Activated T-cell treated with anti-CD3 and anti-CD28 coated beads, Interleukin-2, amount 50 U/mL, for 72 hours (primary cell): ENCODE data around the gene FERMT3. TPM values are rescaled to one million over a fixed set of nuclear protein-coding genes. Genes with fewer than 3 reads are reported as not detected.

Source experiments
- ATAC-seq, 2 donors: fragments of 150-1000 bp; cut with Tn5 transposase; replicated peaks in 1 of 2; 2 replicates each; pipeline ENCODE4 v1.10.0; 2021; ENCODE audit warnings: moderate library complexity in 2 of 2, mild to moderate bottlenecking in 1 of 2
- DNase-seq, 2 donors: peaks; one replicate each; pipeline ENCODE4 v3.0.0; 2021 to 2022; ENCODE audit warnings: mixed read lengths in 1 of 2
- H3K27ac Mint-ChIP-seq: one replicate; pipeline ENCODE4 v1.8.0; 2022; ENCODE audit warnings: mild to moderate bottlenecking, moderate library complexity, mixed read lengths
- H3K27me3 Mint-ChIP-seq: one replicate; pipeline ENCODE4 v1.8.0; 2022; ENCODE audit warnings: low read depth, mixed read lengths
- H3K36me3 Mint-ChIP-seq, 2 donors: one replicate each; pipeline ENCODE4 v1.8.0; 2022; ENCODE audit warnings: mixed read lengths in 2 of 2, mild to moderate bottlenecking in 1 of 2; ENCODE audit not compliant: insufficient read depth in 2 of 2
- H3K4me1 Mint-ChIP-seq: one replicate; pipeline ENCODE4 v1.8.0; 2022; ENCODE audit warnings: low read depth, mixed read lengths
- H3K4me3 Mint-ChIP-seq, 2 donors: one replicate each; pipeline ENCODE4 v1.8.0; 2022; ENCODE audit warnings: mild to moderate bottlenecking in 2 of 2, mixed read lengths in 2 of 2, moderate library complexity in 2 of 2
- H3K9me3 Mint-ChIP-seq, 2 donors: one replicate each; pipeline ENCODE4 v1.8.0; 2022; ENCODE audit warnings: mixed read lengths in 2 of 2
- total RNA-seq, 2 donors: library from RNA; stranded (reverse); gene quantifications; one replicate each; pipeline ENCODE4 v1.2.3, GENCODE V29; 2022

Gene FERMT3
- total RNA-seq, 2 donors from 2014 or later, result 158 to 164 TPM

GRCh38 chr11:64202992-64203391 lies 3.5 kb upstream of the FERMT3 start:
- H3K36me3 Mint-ChIP-seq, result peaks cover 14 to 34% of the 10 kb centered on the region in 2 donors
- H3K4me1 Mint-ChIP-seq, result peaks cover 35% of the 10 kb centered on the region
- H3K27ac Mint-ChIP-seq, result no peak overlapping the region
- no peak overlapping the region for H3K4me3 Mint-ChIP-seq
- no peaks in the 10 kb centered on the region for H3K27me3 Mint-ChIP-seq
- no peaks in the 10 kb centered on the region for H3K9me3 Mint-ChIP-seq
- no peak for ATAC-seq
- DNase-seq, result no peak

GRCh38 chr11:64203421-64204079 lies 3.0 kb upstream of the FERMT3 start:
- ATAC-seq, result no peak
- H3K27ac Mint-ChIP-seq, result no peak overlapping the region
- H3K4me1 Mint-ChIP-seq, result peaks cover 41% of the 10 kb centered on the region
- H3K4me3 Mint-ChIP-seq, result no peak overlapping the region
- DNase-seq, result no peak
- no peaks in the 10 kb centered on the region for H3K27me3 Mint-ChIP-seq
- peaks cover 14 to 34% of the 10 kb centered on the region in 2 donors for H3K36me3 Mint-ChIP-seq
- H3K9me3 Mint-ChIP-seq, result no peaks in the 10 kb centered on the region

DNA sequence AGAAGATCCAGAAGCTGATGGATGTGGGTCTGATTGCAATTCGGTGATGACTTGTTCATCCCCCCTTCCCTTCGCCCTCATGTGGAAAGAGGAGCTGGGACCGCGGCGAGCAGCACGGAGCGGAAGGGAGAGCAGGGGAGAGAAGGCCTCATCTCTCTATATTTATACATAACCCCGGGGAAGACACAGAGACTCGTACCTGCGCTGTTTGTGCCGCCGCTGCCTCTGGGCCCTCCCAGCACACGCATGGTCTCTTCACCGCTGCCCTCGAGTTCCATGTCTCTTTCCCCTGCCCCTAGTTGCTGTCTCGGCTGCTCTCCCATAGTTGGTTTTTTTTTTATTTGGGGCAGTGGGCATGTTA lies 2.5 kb upstream of the FERMT3 start:
- Mint-ChIP-seq H3K9me3 (no peaks in the 10 kb centered on the region), H3K27me3 (no peaks in the 10 kb centered on the region), H3K27ac (peak overlapping the region; percentile 93), H3K36me3 (peaks cover 15 to 35% of the 10 kb centered on the region in 2 donors), H3K4me1 (peaks cover 46% of the 10 kb centered on the region), H3K4me3 (no peak overlapping the region)
- ATAC-seq (no peak), DNase-seq (no peak)

- DNase-seq (peak; percentile 79 to 82), ATAC-seq (peak; percentile 27 to 31)
- no peaks in the 10 kb centered on the region for H3K27me3 Mint-ChIP-seq
- no peaks in the 10 kb centered on the region for H3K9me3 Mint-ChIP-seq
- H3K4me3 Mint-ChIP-seq, result peak overlapping the region; percentile 42 to 66
- H3K27ac Mint-ChIP-seq, result peak overlapping the region; percentile 93
- peaks cover 18 to 35% of the 10 kb centered on the region in 2 donors for H3K36me3 Mint-ChIP-seq
- peaks cover 47% of the 10 kb centered on the region for H3K4me1 Mint-ChIP-seq
Observed at GRCh38 chr11:64204464-64204989, 2.0 kb upstream of the FERMT3 start.

- Mint-ChIP-seq H3K36me3 (peaks cover 13 to 35% of the 10 kb centered on the region in 2 donors), H3K9me3 (no peaks in the 10 kb centered on the region), H3K27me3 (no peaks in the 10 kb centered on the region), H3K4me1 (peaks cover 65% of the 10 kb centered on the region), H3K4me3 (peak overlapping the region; percentile 94 to 97), H3K27ac (peak overlapping the region; percentile 97)
- DNase-seq, result peak; percentile 86 to 88
- peak; percentile 83 for ATAC-seq
Observed at GRCh38 chr11:64207256-64208085, 950 bp downstream of the FERMT3 start.

GRCh38 chr11:64208086-64208795 lies 1.7 kb downstream of the FERMT3 start:
- Mint-ChIP-seq H3K9me3 (no peaks in the 10 kb centered on the region), H3K4me1 (peaks cover 70% of the 10 kb centered on the region), H3K27me3 (no peaks in the 10 kb centered on the region), H3K27ac (peak overlapping the region; percentile 97), H3K36me3 (peaks cover 12 to 33% of the 10 kb centered on the region in 2 donors), H3K4me3 (peak overlapping the region; percentile 94 to 97)
- no peak for DNase-seq
- ATAC-seq, result no peak

GRCh38 chr11:64208796-64209562 lies 2.5 kb downstream of the FERMT3 start:
- DNase-seq, result no peak
- H3K27me3 Mint-ChIP-seq, result no peaks in the 10 kb centered on the region
- ATAC-seq, result no peak
- peaks cover 67% of the 10 kb centered on the region for H3K4me1 Mint-ChIP-seq
- no peaks in the 10 kb centered on the region for H3K9me3 Mint-ChIP-seq
- H3K4me3 Mint-ChIP-seq, result peak overlapping the region; percentile 94 to 97
- peak overlapping the region; percentile 81 for H3K27ac Mint-ChIP-seq
- H3K36me3 Mint-ChIP-seq, result peaks cover 11 to 28% of the 10 kb centered on the region in 2 donors

DNA sequence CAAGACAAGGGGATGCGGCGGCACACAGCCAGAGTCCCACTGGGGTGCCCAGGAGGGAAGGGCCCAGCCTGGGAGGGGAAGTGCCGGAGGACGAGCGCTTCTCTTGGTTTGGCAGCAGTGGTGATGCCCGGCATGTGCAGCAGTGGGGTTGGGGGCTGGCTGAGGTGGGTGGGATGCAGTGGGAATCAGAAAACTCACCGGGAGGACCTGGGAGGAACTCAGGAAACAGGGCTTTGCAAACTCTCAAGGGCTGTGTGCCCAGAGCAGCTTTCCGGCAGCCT lies 3.0 kb downstream of the FERMT3 start:
- Mint-ChIP-seq H3K36me3 (peaks cover 11 to 28% of the 10 kb centered on the region in 2 donors), H3K4me3 (peak overlapping the region in 1 of 2 donors; percentile 34), H3K9me3 (no peaks in the 10 kb centered on the region), H3K27me3 (no peaks in the 10 kb centered on the region), H3K4me1 (peaks cover 67% of the 10 kb centered on the region), H3K27ac (peak overlapping the region; percentile 81)
- DNase-seq (no peak), ATAC-seq (no peak)

DNA sequence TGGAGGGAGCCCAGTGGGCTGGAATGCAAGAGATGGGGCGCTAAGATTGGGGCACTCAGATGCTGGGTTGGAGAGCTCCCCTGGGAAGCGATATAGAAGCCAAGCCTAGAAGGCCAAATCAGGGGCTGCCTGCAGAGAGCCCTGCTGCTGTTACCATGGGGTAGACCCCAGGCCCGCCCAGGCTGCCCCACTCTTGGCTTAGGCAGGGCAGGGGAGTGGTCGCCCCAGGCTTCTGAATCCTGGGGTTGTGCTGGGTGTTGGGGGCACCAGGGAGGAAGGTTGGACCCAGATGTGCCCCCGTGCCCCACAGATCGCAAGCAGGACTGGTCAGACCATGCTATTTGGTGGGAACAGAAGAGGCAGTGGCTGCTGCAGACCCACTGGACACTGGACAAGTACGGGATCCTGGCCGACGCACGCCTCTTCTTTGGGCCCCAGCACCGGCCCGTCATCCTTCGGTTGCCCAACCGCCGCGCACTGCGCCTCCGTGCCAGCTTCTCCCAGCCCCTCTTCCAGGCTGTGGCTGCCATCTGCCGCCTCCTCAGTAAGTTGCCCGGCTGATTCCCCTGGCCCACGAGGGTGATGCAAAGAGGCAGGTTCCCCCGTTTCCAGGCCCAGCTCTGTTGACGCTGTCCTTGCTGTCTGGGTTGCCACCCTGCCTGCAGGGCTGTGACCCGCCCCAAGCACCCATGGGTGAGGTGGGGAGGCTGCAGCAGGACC lies 3.9 kb downstream of the FERMT3 start:
- ATAC-seq (no peak), DNase-seq (no peak)
- peaks cover 10 to 33% of the 10 kb centered on the region in 2 donors for H3K36me3 Mint-ChIP-seq

DNA sequence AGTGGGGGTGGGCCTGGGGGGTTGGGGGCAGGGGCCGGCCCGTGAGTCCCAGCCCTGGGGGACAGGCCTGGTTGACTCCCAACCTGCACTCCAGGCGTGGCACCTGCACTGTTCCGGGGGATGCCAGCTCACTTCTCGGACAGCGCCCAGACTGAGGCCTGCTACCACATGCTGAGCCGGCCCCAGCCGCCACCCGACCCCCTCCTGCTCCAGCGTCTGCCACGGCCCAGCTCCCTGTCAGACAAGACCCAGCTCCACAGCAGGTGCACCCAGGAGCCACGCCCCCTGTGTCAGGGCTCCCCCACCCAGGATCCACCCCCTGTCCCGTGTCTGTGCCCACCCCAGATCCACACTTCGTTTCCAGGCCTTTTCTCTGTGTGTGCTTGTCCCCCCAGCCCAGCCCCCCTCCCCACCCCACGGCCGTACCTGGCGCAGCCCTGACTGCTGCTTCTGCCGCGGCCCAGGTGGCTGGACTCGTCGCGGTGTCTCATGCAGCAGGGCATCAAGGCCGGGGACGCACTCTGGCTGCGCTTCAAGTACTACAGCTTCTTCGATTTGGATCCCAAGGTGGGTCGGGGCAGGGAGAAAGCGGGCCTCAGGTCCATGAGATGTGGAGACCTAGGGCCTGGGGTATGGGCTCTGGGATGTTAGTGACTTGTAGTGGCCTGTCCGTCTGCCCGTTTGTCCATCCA lies 4.8 kb downstream of the FERMT3 start:
- Mint-ChIP-seq H3K9me3 (no peaks in the 10 kb centered on the region), H3K27ac (peak overlapping the region; percentile 34), H3K4me3 (no peak overlapping the region), H3K27me3 (no peaks in the 10 kb centered on the region), H3K36me3 (peaks cover 10 to 33% of the 10 kb centered on the region in 2 donors), H3K4me1 (peaks cover 57% of the 10 kb centered on the region)
- ATAC-seq (no peak), DNase-seq (no peak)

More for the DNA sequence above, 3.9 kb downstream of the FERMT3 start:
- Mint-ChIP-seq H3K4me3 (no peak overlapping the region), H3K27me3 (no peaks in the 10 kb centered on the region), H3K9me3 (no peaks in the 10 kb centered on the region), H3K4me1 (peaks cover 65% of the 10 kb centered on the region), H3K27ac (peak overlapping the region; percentile 17)

DNA sequence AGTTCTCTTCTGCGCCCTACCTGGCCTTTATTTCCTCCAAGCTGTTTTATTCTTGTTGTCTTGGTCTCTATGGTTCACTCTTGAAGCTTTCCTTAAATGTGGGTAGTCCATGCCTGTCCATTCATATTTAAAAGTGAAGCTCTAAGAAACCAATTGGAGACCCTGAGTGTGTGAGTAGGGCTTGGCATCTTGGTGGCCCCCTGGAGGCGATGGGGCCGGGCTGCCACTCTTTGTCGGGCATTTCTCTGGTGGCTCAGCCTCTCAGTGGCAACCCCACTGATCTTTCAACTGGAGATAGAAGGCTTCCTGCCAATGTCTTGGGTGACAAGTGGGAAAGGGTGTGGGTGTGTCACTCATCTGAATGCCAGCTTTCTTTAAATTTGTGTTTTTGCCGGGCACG lies 10.4 kb downstream of the FERMT3 start:
- ATAC-seq (no peak), DNase-seq (no peak)
- H3K27me3 Mint-ChIP-seq, result no peaks in the 10 kb centered on the region
- H3K27ac Mint-ChIP-seq, result peak overlapping the region; percentile 28
- peaks cover 29% of the 10 kb centered on the region for H3K4me1 Mint-ChIP-seq
- H3K9me3 Mint-ChIP-seq, result no peaks in the 10 kb centered on the region
- H3K4me3 Mint-ChIP-seq, result no peak overlapping the region
- H3K36me3 Mint-ChIP-seq, result peaks cover 8 to 31% of the 10 kb centered on the region in 2 donors
